Nephron progenitor cell (in vitro differentiated cells): ENCODE measurements around the gene CPZ.

ENCODE experiments used
- DNase-seq: peaks from one replicate; pipeline ENCODE4 v3.0.0; 2021
- H3K27ac Mint-ChIP-seq: 2 replicates; pipeline ENCODE4 v1.8.0; 2021; ENCODE audit warnings: mild to moderate bottlenecking, moderate library complexity, mixed read lengths
- H3K27me3 Mint-ChIP-seq: 2 replicates; pipeline ENCODE4 v1.8.0; 2021; ENCODE audit warnings: mild to moderate bottlenecking, low read depth, mixed read lengths; ENCODE audit not compliant: poor library complexity
- H3K36me3 Mint-ChIP-seq: 2 replicates; pipeline ENCODE4 v1.8.0; 2021; ENCODE audit warnings: low read depth, mixed read lengths
- H3K4me1 Mint-ChIP-seq: 2 replicates; pipeline ENCODE4 v1.8.0; 2021; ENCODE audit warnings: mixed read lengths
- H3K4me3 Mint-ChIP-seq: 2 replicates; pipeline ENCODE4 v1.8.0; 2021; ENCODE audit warnings: mild to moderate bottlenecking, moderate library complexity, mixed read lengths
- H3K9me3 Mint-ChIP-seq: 2 replicates; pipeline ENCODE4 v1.8.0; 2021; ENCODE audit warnings: mild to moderate bottlenecking, moderate library complexity, mixed read lengths
- CTCF ChIP-seq: fragments of 200-600 bp; sonication (generic); IDR thresholded peaks from 2 replicates; pipeline ENCODE4 v1.5.0; 2021; ENCODE audit warnings: antibody characterized with exemption

CPZ gene

GRCh38 chr4:8592366-8593263 lies at the start of gene CPZ:
Gene CPZ (plus strand): TSS chr4:8592765. CDS start chr4:8592834, 69 bp downstream.
- TF ChIP-seq CTCF: no peak
- Mint-ChIP-seq H3K4me3 (peak within 1 kb of the TSS; percentile 78), H3K27ac (no peak within 1 kb of the TSS), H3K9me3 (no peaks in the 10 kb centered on the region), H3K4me1 (peaks cover 39% of the 10 kb centered on the region), H3K36me3 (no peaks in the 10 kb centered on the region), H3K27me3 (peaks cover 62% of the 10 kb centered on the region)
- peak; percentile 83 for DNase-seq

- no peak overlapping the region for H3K4me3 Mint-ChIP-seq
- no peaks in the 10 kb centered on the region for H3K4me1 Mint-ChIP-seq
- no peaks in the 10 kb centered on the region for H3K36me3 Mint-ChIP-seq
- H3K27me3 Mint-ChIP-seq: peaks cover 23% of the 10 kb centered on the region
- no peak for DNase-seq
- no peak for TF ChIP-seq CTCF
- no peaks in the 10 kb centered on the region for H3K9me3 Mint-ChIP-seq
- H3K27ac Mint-ChIP-seq: no peak overlapping the region
Measured at GRCh38 chr4:8542776-8543525, 49.6 kb upstream of the CPZ start.

- DNase-seq: no peak
- Mint-ChIP-seq H3K27me3 (peaks cover 24% of the 10 kb centered on the region), H3K4me1 (no peaks in the 10 kb centered on the region), H3K36me3 (no peaks in the 10 kb centered on the region), H3K9me3 (no peaks in the 10 kb centered on the region), H3K27ac (no peak overlapping the region), H3K4me3 (no peak overlapping the region)
- no peak for TF ChIP-seq CTCF
Measured at GRCh38 chr4:8543623-8544022, 48.9 kb upstream of the CPZ start.

- no peak for DNase-seq
- H3K27me3 Mint-ChIP-seq: peaks cover 30% of the 10 kb centered on the region
- no peaks in the 10 kb centered on the region for H3K36me3 Mint-ChIP-seq
- TF ChIP-seq CTCF: no peak
- H3K9me3 Mint-ChIP-seq: no peaks in the 10 kb centered on the region
- no peaks in the 10 kb centered on the region for H3K4me1 Mint-ChIP-seq
- no peak overlapping the region for H3K27ac Mint-ChIP-seq
- H3K4me3 Mint-ChIP-seq: no peak overlapping the region
Measured at GRCh38 chr4:8544282-8544681, 48.3 kb upstream of the CPZ start.

- no peak overlapping the region for H3K4me3 Mint-ChIP-seq
- H3K9me3 Mint-ChIP-seq: no peaks in the 10 kb centered on the region
- H3K27ac Mint-ChIP-seq: no peak overlapping the region
- no peak for DNase-seq
- H3K36me3 Mint-ChIP-seq: no peaks in the 10 kb centered on the region
- no peaks in the 10 kb centered on the region for H3K4me1 Mint-ChIP-seq
- TF ChIP-seq CTCF: no peak
- H3K27me3 Mint-ChIP-seq: peaks cover 33% of the 10 kb centered on the region
Measured at GRCh38 chr4:8544741-8545438, 47.7 kb upstream of the CPZ start.
